Osteoblast (primary cell): ENCODE data around the gene HEPHL1. TPM values are rescaled to one million over a fixed set of nuclear protein-coding genes. Genes with fewer than 3 reads are reported as not detected.

Experiments used
- DNase-seq: peaks from one replicate; pipeline ENCODE4 v3.0.0; 2011; ENCODE audit warnings: low spot score, mixed read lengths; ENCODE audit not compliant: insufficient read length; ENCODE audit errors: missing footprints
- H2AFZ ChIP-seq: 2 replicates; pipeline ENCODE4 v1.6.0; 2011; ENCODE audit warnings: mild to moderate bottlenecking, low read length
- H3K27ac ChIP-seq: 2 replicates; pipeline ENCODE4 v1.5.1; 2011; ENCODE audit warnings: mild to moderate bottlenecking, low read depth, low read length, moderate library complexity
- H3K27me3 ChIP-seq: 2 replicates; pipeline ENCODE4 v1.6.0; 2012; ENCODE audit warnings: mild to moderate bottlenecking, control low read depth, inconsistent platforms, low read length, moderate library complexity; ENCODE audit not compliant: insufficient read depth
- H3K36me3 ChIP-seq: 2 replicates; pipeline ENCODE4 v1.5.1; 2011; ENCODE audit warnings: mild to moderate bottlenecking, low read length, control low read depth, moderate library complexity; ENCODE audit not compliant: insufficient read depth
- H3K4me1 ChIP-seq: 2 replicates; pipeline ENCODE4 v1.5.1; 2011; ENCODE audit warnings: mild to moderate bottlenecking, low read length, control low read depth, moderate library complexity; ENCODE audit not compliant: insufficient read depth
- H3K4me2 ChIP-seq: 2 replicates; pipeline ENCODE4 v1.6.0; 2011; ENCODE audit warnings: mild to moderate bottlenecking, low read length; ENCODE audit not compliant: insufficient read depth
- H3K4me3 ChIP-seq: fragments of 200-600 bp; sonication (generic); 3 replicates; pipeline ENCODE4 v1.5.1; 2012; ENCODE audit warnings: mild to moderate bottlenecking, low read length, inconsistent platforms; ENCODE audit not compliant: insufficient read depth
- H3K79me2 ChIP-seq: 2 replicates; pipeline ENCODE4 v1.6.0; 2012; ENCODE audit warnings: mild to moderate bottlenecking, low read length, control low read depth, inconsistent platforms; ENCODE audit not compliant: insufficient read depth
- H3K9me3 ChIP-seq: 2 replicates; pipeline ENCODE4 v1.5.1; 2011; ENCODE audit warnings: low read depth, low read length, control low read depth
- H4K20me1 ChIP-seq: 2 replicates; pipeline ENCODE4 v1.6.0; 2012; ENCODE audit warnings: mild to moderate bottlenecking, low read length, control low read depth; ENCODE audit not compliant: insufficient read depth
- CTCF ChIP-seq: IDR thresholded peaks from 2 replicates; pipeline ENCODE4 v1.5.1; 2011; ENCODE audit warnings: mild to moderate bottlenecking, low read depth, low read length, moderate library complexity; ENCODE audit errors: extremely low read depth
- total RNA-seq: library from RNA; depleted of rRNA; stranded (reverse); fragments of >200 nt; gene quantifications from 2 replicates; pipeline ENCODE4 v1.2.3, GENCODE V29; 2012

The HEPHL1 gene
- total RNA-seq, 1 donor = not detected

DNA sequence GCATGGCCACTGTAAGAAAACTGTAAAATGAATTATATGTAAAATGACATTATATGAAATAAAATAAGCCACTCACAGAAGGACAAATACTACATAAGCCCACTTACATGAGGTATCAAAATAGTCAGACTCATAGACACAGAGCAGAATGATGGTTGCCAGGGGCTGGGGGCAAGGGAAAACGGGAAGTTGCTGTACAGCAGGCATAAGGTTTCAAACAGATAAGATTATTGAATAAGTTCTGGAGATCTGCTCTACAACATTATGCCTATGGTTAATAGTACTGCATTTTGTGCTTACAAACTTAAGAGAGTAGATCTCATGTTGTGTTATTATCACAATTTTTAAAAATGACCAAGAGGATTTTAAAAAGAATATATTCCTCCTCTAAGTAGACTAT is 32.7 kb upstream of the HEPHL1 start:
- no peak for TF ChIP-seq CTCF
- Histone ChIP-seq H3K79me2 (no peaks in the 10 kb centered on the region), H3K9me3 (no peaks in the 10 kb centered on the region), H3K4me2 (no peak overlapping the region), H3K4me1 (no peaks in the 10 kb centered on the region), H3K36me3 (no peaks in the 10 kb centered on the region), H3K4me3 (no peak overlapping the region), H4K20me1 (no peaks in the 10 kb centered on the region), H3K27me3 (peaks cover 4% of the 10 kb centered on the region), H3K27ac (no peak overlapping the region), H2AFZ (no peak overlapping the region)
- DNase-seq = no peak

DNA sequence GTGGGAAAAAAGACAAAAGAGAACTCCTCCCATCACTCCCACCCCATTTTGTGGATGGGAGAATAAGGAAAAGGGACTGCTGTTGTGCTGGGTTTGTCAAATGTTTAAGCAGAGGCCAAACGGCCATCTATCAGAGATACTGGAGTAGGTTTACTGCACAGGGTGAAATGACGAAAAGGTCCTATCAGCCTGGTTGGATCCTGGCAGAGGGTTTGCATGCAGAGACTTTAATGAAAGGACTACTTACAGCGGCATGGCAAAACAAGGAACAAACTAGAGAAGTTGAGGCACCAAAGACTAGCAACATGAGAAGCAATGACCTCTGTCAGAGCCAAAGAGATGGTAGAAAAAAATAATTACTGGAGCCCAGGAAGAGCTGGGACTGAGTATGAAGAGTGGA is 32.2 kb upstream of the HEPHL1 start:
- Histone ChIP-seq H3K4me2 (no peak overlapping the region), H3K9me3 (no peaks in the 10 kb centered on the region), H3K4me1 (no peaks in the 10 kb centered on the region), H3K4me3 (no peak overlapping the region), H2AFZ (no peak overlapping the region), H3K79me2 (no peaks in the 10 kb centered on the region), H4K20me1 (no peaks in the 10 kb centered on the region), H3K36me3 (no peaks in the 10 kb centered on the region), H3K27ac (no peak overlapping the region), H3K27me3 (peaks cover under 1% of the 10 kb centered on the region)
- no peak for DNase-seq
- no peak for TF ChIP-seq CTCF

DNA sequence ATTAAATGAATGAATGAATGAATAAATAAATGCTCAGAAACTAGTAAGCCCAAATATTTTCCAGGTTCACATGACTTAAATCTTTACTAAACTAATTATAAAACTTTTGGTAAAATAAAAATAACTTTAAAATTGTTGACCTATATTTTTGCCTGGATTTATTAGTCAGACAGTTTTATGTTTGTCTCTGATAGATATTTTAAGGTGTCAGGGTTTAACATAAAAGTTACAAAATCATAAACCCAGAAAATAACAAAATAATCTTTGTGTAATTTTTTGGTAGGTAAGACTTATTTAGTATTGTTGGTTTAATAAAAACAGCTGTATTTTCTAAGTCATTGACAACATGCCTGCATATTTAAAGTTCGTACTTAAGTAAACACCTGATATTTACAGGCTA is 27.4 kb upstream of the HEPHL1 start:
- no peaks in the 10 kb centered on the region for H4K20me1 ChIP-seq
- H3K4me2 ChIP-seq = no peak overlapping the region
- H3K27ac ChIP-seq = no peak overlapping the region
- no peaks in the 10 kb centered on the region for H3K36me3 ChIP-seq
- no peak for DNase-seq
- H2AFZ ChIP-seq = no peak overlapping the region
- no peaks in the 10 kb centered on the region for H3K4me1 ChIP-seq
- H3K9me3 ChIP-seq = no peaks in the 10 kb centered on the region
- H3K4me3 ChIP-seq = no peak overlapping the region
- no peak for TF ChIP-seq CTCF
- no peaks in the 10 kb centered on the region for H3K79me2 ChIP-seq
- H3K27me3 ChIP-seq = no peaks in the 10 kb centered on the region

DNA sequence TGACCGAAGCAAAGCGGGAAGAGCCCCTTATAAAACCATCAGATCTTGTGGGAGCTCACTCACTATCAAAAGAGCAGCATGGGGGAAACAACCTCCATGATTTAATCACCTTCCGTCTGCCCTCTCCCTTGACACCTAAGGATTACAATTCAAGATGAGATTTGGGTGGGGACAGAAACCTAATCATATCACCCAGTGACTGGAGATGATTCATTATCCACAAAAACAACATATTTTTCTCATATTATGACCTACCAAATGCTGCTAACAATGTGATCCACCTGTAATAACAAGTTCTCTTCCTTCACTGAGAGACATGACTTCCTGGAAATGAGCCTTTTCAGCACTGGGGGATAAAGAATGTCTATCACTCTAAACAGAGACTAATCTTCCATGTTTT is 23.4 kb upstream of the HEPHL1 start:
- Histone ChIP-seq H4K20me1 (no peaks in the 10 kb centered on the region), H3K36me3 (no peaks in the 10 kb centered on the region), H3K27me3 (no peaks in the 10 kb centered on the region), H3K4me2 (no peak overlapping the region), H3K9me3 (no peaks in the 10 kb centered on the region), H2AFZ (no peak overlapping the region), H3K27ac (no peak overlapping the region), H3K79me2 (no peaks in the 10 kb centered on the region), H3K4me1 (peaks cover 4% of the 10 kb centered on the region), H3K4me3 (no peak overlapping the region)
- no peak for DNase-seq
- no peak for TF ChIP-seq CTCF
